HG02840 (cell line): ENCODE data around the gene ANKRD40.

Experiments
- ATAC-seq: cut with Tn5 transposase; IDR thresholded peaks from one replicate; pipeline ENCODE4 v1.9.1; 2021; ENCODE audit warnings: mild to moderate bottlenecking, moderate library complexity, moderate number of reproducible peaks; ENCODE audit not compliant: unreplicated experiment, low FRiP score

Gene ANKRD40

DNA sequence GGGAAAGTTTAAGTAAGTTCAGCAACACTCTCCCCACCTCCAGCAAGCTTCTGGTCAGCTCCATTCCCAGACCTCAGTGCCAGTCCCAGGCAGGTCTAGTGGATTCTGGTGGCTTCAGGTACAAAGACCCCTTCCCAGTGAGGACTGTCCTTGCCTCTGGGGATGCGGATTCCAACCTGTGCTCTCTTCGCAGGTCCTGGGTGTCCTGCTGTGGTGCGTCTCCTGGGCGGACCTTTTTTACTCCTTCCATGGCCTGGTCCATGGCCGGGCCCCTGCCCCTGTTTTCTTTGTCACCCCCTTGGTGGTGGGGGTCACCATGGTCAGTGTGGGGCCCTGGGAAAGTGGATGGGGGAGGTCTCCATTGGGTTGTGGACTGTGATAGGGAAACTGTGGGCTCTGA, 51.2 kb downstream of the ANKRD40 start:
- ATAC-seq = no peak

DNA sequence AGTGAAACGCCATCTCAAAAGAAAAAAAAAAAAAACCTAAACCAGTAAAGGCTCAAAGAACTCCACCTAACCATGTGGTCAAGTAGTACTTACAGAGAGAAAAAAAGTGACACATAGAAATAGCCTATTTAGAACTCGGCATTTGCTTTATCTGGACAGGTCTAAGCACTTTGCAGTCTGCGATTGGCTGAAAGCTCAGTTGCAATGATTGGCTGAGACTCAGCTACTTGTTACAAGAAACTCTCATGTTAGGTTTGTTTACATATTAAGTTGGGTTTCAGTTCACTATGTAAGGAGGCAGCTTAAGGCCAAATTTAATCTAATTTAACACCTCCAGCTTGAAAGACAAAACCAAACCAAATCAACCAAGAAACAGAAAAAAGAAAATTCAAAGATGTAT, 54.0 kb downstream of the ANKRD40 start:
- ATAC-seq = no peak

DNA sequence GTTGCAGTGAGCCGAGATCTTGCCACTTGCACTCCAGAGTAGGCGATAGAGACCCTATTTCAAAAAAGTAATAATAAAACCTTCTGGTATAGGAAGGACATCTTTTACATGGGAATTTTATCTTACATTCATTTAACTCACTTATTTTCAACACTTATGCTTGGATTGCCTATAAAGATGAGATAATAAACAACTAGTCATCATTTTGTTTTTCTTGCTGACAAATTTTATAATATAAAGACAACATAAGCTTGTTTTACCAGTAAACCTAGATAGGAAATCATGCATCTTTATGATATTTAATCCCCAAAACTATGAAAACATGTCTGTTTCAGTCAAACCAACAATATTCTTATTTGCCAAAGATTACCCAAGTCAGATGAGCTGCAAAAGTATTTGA, 56.1 kb downstream of the ANKRD40 start:
- ATAC-seq = no peak

DNA sequence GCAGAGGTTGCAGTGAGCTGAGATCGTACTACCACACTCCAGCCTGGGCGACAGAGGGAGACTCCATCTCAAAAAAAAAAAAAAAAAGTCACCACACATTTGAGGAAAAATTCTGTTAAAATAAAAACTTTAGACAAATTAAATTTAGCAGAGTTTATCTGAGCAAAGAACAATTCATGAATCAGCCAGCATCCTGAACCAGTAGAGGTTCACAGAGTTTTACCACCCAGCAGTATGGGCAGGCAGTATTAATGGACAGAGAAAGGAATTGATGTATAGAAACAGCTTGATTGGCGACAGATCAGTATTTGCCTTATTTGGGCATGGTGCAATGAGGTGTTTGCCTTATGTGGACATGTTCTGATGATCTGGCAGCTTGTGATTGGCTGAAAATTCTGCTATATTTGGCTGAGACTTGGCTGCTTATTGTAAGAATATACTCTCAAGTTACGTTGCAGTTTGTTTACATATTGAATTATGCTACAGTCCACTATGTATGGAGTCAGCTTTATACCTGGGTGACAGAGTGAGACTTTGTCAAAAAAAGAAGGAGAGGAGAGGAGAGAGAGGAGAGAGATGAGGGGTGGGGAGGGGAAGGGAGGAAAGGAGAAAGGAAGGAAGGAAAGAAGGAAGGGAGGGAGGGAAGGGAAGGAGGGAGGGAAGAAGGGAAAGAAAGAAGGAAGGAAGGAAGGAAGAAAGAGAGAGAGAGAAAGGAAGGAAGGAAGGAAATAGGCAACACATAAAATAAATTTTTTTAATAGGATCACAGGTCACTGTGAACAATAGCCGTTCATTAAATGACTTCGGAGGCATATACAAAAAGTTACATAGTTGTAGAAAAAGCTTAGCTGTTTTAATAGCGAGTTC, 58.4 kb downstream of the ANKRD40 start:
- ATAC-seq = no peak

DNA sequence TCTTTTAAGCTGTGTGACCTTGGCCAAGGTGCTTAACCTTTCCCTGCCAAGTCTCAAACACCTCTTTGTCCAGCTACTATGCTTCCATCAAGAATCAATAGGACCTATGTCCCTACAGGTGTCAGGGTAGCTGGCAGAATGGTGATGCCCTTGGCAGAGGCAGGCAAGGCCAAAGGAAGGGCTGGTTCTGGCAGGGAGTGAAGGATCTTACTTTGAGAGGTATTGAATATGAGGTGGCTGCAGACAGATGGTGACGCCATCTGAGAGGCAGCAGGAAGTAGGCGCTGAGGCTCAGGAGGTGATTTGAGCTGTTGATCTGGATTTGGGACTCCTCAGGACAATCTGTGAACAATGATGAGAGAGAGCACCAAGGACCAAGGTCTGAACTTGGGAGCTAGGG, 60.5 kb downstream of the ANKRD40 start:
- no peak for ATAC-seq

DNA sequence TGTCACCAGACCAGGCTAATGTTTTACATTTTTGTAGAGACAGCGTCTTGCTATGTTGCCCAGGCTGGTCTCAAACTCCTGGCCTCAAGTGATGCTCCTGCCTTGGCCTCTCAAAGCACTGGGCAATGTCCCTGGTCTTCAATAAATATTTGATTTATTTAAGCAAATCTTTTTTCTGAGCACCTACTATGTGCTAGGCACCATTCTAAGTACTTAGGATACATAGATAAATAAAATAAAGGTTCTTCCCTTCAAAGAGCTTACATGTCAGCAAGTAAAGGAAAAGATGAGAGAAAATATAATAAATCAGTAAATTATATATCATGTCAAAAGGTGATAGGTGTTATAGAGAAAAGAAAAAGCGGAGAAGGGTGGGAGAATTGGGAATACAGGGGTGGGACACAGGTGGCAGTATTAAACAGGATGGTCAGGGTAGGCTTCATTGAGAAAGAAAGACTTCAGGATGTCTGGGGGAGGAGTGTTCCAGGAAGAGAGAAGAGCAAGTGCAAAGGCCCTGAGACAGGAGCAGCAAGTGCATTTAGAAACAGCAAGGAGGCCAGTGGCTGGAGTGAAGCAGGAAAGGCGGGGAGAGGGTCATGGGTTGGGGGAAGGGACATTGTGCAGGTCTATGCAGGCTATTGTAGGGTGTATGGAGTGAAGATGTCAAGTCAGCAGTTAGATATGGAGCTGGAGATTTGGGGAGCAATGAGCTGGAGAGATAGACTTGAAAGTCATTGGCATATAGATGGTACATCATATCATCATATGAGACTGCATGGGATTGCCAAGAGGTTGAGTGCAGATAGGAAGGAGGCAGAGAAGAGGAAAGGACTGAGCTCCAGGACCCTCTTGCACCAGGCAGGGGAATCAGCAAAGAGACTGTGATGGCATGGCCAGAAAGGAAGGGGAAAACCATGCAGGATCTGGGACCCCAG, 61.7 kb downstream of the ANKRD40 start:
- ATAC-seq = no peak
